PC-3 (cell line): ENCODE data around the gene TBX15.
"Not testable (repeated sequence)": the region's sequence is repeated elsewhere in the genome, so short reads cannot be mapped to it uniquely, and the experiment has no call there.

ENCODE experiments used
- EZH2 ChIP-seq: fragments of 300-600 bp; sonication (generic); IDR thresholded peaks from one replicate; pipeline ENCODE4 v1.6.1; 2017; ENCODE audit warnings: antibody characterized with exemption, mild to moderate bottlenecking, low read length; ENCODE audit not compliant: unreplicated experiment
- EZH2phosphoT487 ChIP-seq: fragments of 300-600 bp; sonication (generic); IDR thresholded peaks from 2 replicates; pipeline ENCODE4 v1.6.1; 2018; ENCODE audit warnings: mild to moderate bottlenecking, antibody characterized with exemption, low read length, borderline replicate concordance
- TF ChIP-seq, protein P1 (sequence below): fragments of 300-600 bp; sonication (generic); conservative IDR thresholded peaks from 2 replicates; pipeline ENCODE4 v1.5.1; 2017; ENCODE audit warnings: antibody characterized with exemption, low read depth, mild to moderate bottlenecking, low read length

DNA sequence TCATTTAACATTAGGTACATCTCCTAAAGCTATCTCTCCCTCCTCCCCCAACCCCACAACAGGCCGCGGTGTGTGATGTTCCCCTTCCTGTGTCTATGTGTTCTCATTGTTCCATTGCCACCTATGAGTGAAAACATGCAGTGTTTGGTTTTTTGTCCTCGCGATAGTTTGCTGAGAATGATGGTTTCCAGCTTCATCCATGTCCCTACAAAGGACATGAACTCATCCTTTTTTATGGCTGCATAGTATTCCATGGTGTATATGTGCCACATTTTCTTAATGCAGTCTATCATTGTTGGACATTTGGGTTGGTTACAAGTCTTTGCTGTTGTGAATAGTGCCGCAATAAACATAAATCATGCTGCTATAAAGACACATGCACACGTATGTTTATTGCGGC, 30.6 kb downstream of the TBX15 start:
- TF ChIP-seq, protein P1, sequence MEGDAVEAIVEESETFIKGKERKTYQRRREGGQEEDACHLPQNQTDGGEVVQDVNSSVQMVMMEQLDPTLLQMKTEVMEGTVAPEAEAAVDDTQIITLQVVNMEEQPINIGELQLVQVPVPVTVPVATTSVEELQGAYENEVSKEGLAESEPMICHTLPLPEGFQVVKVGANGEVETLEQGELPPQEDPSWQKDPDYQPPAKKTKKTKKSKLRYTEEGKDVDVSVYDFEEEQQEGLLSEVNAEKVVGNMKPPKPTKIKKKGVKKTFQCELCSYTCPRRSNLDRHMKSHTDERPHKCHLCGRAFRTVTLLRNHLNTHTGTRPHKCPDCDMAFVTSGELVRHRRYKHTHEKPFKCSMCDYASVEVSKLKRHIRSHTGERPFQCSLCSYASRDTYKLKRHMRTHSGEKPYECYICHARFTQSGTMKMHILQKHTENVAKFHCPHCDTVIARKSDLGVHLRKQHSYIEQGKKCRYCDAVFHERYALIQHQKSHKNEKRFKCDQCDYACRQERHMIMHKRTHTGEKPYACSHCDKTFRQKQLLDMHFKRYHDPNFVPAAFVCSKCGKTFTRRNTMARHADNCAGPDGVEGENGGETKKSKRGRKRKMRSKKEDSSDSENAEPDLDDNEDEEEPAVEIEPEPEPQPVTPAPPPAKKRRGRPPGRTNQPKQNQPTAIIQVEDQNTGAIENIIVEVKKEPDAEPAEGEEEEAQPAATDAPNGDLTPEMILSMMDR = not testable (repeated sequence)
- not testable (repeated sequence) for TF ChIP-seq EZH2, EZH2phosphoT487
